CD1c-positive myeloid dendritic cell (primary cell): Measurements from ENCODE around the gene TNFSF9.

Source experiments
- DNase-seq: peaks from one replicate; pipeline ENCODE4 v3.0.0-alpha.2; 2016; ENCODE audit errors: extremely low spot score

The TNFSF9 gene, protein sequence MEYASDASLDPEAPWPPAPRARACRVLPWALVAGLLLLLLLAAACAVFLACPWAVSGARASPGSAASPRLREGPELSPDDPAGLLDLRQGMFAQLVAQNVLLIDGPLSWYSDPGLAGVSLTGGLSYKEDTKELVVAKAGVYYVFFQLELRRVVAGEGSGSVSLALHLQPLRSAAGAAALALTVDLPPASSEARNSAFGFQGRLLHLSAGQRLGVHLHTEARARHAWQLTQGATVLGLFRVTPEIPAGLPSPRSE

DNA sequence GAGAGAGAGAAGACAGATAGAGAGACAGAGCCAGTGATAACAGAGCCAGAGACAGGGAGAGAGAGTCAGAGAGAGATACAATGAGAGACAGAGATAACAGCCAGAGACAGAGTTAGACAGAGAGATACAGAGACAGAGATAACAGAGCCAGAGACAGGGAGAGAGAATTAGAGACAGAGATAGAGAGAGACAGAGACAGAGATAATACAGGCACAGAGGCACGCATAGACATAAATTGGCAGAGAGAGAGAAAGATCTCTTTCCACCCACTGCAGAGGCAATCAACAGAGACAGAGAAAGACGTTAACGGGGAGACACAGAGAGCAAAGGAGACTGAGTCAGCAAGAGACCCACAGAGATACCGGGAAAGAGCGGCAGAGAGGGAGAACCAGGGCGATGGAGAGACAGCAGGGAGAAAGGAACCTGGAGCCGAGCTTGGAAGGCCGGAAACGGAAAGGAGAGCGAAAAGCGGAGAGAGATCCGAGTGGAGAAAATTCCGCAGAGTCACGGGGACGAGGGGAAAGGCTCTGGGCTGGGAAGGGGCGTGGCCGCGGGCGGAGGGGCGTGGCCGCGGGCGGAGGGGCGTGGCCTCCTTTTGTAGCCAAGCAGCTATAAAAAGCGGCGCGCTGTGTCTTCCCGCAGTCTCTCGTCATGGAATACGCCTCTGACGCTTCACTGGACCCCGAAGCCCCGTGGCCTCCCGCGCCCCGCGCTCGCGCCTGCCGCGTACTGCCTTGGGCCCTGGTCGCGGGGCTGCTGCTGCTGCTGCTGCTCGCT is at the start of gene TNFSF9:
TSS of gene TNFSF9 (plus strand) at position 641 of the 777 bp plus-strand sequence. CDS start at position 652, 11 bp downstream.
- peak; percentile 90 for DNase-seq

DNA sequence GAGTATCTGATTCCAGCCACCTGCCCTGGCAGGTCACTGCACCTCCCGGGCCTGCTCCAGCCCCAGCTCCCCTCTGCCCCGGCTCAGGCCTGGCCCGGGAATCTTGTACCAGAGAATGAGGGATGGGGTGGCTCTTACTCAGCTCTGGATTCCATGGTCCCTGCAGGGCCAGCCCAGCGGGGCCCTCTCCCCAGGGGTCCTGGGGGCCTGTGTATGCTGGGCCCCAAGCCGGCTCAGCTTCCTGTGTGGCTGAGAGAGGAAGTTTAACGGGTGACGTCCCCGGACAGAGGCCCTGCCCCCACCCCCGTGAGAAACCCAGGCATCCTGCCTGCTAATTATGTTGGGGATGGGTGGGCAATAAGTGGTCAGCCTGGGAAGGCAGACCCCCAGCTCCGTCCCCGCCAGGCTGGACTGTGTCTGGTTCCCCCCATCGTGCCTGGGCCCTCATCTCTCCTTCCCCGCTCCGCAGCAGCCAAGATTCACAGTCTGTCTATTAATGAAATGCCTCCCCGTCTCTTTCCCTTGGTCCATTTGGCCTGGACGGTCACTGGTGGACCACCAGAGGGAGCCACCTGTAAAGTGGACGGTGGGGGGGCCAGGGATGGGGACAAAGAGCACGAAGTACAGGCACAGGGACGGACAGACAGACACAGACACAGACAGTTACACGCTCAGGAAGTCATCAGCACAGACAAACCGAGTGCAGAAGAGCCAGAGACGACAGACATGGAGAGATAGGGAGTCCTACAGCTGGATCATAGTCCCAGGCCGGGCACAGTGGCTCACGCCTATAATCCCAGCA is 49.1 kb upstream of the TNFSF9 start, which contains the start of gene DENND1C:
TSS of gene DENND1C (minus strand) at position 247 of the 802 bp plus-strand sequence. CDS start at position 155, 92 bp downstream.
- peak; percentile 57 for DNase-seq

DNA sequence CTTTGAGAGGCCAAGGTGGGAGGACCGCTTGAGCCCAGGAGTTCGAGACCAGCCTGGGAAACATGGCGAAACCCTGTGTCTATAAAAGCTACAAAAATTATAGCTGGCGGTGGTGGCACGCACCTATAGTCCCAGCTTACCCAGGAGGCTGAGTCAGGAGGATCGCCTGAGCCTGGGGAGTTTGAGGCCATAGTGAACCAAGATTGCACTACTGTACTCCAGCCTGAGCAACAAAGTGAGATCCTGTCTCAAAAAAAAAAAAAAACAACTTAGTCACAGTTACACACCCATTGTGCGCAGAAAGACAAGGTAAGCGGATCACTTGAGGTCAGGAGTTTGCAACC is 48.5 kb upstream of the TNFSF9 start:
- DNase-seq: no peak

DNA sequence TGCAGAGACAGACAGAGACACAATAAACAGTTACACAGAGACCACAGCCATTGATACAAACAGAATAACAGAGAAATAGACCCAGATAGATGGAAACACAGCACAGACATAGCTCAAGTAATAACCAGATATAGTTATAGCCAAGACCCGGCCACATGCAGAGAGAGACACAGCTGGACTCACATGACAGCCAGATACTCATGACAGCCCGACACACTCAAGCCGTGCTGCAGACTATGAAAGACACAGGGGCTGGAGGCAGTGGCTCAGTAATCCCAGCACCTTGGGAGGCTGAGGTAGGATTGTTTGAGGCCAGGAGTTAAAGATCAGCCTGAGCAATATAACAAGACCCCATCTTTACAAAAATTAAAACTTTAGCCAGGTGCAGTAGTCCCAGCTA is 47.6 kb upstream of the TNFSF9 start:
- no peak for DNase-seq

DNA sequence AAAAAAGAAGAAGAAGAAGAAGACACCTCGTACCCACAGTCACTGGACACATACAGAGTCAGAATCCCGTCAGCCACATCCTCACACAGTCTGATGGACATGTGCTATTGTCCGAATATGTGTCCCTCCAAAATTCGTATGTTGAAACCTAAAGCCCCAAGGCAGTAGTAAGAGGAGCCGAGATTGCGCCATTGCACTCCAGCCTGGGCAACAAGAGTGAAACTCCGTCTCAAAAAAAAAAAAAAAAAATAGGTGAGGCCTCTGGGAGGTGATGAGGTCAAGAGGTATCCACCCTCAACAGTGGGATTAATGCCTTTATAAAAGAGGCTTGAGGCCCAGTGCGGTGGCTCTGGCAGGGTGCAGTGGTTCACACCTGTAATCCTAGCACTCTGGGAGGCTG is 46.6 kb upstream of the TNFSF9 start:
- no peak for DNase-seq

DNA sequence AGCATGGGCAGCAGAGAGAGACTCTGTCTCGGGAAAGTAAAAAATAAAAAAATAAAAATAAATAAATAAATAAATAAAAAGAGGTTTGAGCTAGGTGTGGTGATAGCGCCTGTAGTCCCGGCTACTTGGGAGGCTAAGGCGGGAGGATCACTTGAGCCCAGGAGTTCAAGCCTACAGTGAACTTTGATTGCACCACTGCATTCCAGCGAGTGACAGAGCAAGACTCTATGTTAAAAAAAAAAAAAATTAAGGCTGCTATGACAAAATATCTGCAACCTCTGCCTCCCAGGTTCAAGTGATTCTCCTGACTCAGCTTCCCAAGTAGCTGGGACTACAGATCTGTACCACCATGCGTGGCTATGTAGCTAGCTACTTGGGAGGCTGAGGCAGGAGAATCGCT is 46.0 kb upstream of the TNFSF9 start:
- DNase-seq: no peak

DNA sequence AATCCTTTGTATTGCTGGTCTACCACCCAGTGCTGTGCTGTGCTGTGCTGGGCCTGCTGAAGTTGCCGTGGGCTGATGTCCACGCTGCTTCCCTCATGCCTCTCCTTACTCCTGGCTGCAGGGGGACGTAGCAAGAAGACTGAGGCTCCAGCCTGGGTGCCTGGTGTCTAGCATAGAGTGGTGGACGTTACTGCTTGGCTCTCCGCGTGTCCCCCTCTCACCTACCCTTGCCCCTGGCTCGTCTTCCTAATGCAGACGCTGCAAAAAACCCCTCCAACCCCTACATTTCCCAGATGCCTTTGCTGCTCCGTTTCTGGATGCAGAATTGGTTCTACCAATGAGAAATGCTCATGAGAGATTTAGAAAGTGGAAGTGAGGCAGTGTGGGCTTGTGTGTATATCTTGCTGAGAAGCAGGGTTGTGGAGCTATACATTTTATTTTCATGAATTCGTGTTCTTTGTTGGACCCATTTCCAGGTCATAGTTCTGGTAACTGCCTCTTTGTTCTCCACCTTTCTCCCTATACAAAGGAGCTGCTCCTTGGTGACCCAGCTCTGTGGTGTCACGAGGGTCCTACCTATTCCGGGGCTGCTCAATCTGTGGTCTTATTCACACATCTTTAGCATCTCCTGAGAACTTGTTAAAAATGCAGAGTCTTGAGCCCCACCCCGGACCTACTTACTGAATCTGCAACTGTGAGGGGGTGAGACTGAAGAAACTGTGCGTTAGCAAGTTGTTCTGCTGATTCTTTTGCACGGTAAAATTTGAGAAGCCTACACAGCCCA is 41.4 kb upstream of the TNFSF9 start:
- peak; percentile 43 for DNase-seq

DNA sequence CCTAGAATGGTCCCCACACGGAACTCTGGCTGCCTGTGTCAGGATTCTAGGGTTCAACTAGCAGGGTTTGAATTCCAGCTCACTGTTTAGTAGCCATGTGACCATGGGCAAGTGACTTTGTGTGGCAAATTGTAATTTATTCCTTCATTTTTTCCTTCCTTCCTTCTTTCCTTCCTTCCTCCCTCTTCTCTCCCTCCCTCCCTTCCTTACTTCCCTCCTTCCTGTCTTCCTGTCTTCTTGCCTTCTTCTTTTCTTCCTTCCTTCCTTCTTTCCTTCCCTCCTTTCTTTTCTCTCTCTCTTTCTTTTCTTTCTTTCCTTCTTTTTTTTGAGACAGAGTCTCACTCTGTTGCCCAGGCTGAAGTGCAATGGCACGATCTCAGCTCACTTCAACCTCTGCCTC is 40.7 kb upstream of the TNFSF9 start:
- no peak for DNase-seq

DNA sequence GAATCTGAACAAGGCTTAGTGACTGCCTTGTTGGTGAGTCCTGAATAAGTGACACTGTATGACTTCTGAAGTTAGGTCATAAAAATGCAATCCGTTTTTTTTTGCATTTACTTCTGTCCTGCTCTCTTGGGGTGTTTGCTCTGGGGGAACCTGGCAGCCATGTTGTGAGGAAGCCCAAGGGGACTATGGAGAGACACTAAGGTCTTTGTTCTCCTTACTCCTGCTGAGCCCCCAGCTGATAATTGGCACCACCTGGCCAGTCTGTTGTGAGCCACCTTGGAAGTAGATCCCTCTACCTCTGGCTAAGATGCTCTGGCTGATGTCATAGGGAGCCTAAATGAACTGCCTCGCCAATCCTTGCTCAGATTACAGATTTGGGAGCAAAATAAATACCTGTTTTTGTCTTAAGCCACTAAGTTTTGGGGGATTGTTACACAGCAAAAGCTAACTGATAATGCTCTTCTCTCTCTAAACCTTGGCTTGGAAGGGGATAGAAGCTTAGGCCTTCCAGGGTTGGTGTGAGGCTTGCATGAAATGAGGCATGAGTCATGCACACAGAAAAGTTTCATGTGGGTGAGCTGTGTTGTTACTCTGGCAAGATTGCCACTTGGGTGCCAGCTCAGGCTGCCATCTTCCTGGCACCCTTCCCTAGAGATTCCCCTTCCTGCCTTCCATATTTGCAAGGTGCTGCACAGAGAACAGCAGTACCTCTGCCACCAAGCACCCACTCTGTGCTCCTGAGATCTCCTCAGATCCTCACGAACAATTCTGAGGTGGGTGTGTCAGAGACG is 38.8 kb upstream of the TNFSF9 start:
- DNase-seq: no peak

DNA sequence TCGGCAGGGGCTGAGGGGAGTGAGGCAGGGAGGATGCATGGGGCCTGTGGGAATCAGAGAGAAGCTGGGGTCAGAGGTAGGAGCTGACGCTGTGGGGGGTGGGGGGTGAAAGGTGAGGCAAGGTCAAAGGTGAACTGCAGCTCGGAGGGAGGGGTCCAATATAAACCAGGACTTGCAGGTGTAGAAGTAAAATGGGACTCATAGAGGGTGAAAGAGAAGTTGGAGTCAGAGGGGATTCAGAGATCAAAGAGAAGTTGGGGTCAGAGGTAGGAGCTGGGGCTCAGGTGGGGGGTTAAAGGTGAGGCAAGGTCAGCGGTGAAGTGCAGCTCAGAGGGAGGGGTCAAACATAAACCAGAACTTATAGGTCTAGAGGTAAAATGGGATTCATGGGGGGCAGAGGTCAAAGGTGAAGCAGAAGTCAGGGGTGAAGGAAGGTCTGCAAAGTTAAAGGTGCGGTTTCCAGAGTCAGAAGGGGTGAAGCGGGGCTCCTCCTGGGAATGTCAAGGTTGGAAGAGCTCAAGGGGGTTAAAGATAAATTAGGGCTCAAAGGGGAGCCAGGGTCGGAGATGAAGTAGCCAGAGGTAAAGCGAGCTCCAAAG is 36.3 kb upstream of the TNFSF9 start:
- DNase-seq: no peak

DNA sequence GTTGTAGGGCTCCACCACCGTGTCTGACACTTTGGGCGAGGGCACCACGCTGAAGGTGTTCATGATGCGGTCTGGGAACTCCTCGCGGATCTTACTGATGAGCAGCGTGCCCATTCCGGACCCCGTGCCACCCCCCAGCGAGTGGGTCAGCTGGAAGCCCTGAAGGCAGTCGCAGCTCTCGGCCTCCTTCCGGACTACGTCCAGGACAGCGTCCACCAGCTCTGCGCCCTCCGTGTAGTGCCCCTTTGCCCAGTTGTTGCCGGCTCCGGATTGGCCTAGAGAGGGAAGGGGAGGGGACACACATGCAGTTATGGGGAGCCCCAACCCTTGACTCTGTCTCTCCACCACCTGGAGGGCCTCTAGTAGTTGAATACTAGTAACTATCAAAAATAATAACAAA is 34.9 kb upstream of the TNFSF9 start:
- no peak for DNase-seq

DNA sequence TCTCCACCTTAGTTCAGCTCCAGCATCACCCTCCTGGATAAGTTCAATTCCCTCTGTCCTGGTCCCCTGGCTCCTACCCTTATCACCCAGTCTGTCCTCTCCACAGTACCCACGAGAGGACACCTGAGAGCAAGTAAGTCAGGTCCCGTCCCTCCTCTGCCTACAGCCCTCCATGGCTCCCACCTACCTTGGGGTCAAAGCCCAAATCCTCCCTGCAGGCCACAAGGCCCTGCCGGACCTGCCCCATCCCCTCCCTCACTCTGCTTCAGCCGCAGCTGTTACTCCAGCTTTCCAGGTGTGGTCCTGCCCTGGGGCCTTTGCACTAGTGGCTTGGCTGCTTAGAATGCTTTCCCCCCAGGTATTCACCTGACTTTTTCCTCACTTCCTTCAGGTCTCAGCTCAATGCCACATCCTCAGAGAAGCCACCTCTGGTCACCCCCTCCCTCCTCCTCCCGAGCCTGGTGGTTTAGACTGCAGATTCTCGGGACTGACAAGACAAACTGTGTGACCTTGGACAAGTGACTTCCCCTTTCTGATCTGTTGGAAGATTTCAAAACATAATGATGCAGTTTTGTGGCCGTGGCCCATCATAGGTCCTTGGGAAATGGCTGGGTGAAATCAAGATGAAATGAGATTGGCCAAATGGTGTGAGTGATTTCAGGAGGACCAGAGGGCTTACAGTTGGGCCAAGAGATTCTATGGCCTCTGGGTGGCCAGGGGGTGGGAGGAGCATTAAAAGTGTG is 32.4 kb upstream of the TNFSF9 start:
- peak; percentile 83 for DNase-seq

DNA sequence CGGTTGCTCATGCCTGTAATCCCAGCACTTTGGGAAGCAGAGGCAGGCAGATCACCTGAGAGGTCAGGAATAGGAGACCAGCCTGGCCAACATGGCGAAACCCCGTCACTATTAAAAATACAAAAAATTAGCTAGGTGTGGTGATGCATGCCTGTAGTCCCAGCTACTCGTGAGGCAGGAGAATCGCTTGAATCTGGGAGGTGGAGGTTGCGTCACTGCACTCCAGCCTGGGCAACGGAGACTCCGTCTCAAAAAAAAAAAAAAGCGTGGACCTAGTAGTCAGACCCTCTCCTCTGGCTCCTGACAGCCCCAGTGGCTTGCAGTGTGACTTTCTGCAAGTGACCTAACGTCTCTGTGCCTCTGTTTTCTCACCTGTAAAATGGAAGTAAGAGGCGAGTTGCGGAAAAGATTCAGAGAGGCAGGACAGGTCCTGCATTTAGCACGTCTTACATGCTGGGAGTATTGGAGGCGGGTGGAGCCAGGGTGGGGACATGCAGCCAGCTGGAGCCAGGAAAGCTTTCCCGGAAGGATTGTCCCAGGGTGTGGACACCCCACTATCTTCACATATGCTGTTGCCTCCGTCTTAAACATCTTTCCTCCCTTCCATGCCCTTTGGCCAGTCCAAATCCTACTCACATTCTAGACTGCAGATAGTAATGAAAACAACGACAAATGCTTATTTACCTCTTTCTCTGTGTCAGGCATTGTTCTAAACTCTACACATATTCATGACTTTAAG is 31.6 kb upstream of the TNFSF9 start:
- no peak for DNase-seq

DNA sequence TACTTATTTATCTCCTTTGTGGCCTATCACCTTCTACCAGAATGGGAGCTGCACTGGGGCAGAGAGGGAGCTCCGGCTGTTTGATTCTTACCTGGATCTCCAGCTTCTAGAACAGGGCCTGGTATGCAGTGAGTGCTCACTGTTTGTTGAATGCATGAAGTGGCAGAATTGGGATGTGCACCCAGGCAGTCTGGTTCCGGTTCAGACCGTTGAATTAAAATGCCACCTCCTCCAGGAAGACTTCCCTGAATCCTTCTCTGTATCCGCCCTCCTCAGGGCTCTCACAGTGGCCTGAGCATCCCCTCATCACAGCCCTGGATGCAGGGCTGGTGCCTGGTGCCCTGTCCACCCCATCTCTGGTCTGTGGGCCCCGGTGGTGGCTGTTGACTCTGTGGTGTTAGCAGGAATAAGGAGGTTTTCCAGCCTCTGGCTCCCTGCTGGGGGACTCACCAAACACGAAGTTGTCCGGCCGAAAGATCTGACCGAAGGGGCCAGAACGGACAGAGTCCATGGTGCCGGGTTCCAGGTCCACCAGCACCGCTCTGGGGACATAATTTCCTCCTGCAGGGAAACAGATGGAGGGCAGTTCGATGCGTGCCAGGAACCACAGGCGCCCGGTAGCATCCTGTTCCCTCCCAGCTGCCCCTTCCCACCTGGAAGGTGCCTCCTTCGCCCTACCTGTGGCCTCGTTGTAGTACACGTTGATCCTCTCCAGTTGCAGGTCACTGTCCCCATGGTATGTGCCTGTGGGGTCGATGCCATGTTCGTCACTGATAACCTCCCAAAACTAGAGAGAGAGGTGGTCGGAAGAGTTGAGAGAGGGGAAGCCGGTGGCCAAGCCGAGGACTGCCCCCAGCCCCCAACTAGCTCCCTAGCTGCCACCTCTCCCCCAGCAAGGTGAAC is 29.7 kb upstream of the TNFSF9 start:
- DNase-seq: no peak

DNA sequence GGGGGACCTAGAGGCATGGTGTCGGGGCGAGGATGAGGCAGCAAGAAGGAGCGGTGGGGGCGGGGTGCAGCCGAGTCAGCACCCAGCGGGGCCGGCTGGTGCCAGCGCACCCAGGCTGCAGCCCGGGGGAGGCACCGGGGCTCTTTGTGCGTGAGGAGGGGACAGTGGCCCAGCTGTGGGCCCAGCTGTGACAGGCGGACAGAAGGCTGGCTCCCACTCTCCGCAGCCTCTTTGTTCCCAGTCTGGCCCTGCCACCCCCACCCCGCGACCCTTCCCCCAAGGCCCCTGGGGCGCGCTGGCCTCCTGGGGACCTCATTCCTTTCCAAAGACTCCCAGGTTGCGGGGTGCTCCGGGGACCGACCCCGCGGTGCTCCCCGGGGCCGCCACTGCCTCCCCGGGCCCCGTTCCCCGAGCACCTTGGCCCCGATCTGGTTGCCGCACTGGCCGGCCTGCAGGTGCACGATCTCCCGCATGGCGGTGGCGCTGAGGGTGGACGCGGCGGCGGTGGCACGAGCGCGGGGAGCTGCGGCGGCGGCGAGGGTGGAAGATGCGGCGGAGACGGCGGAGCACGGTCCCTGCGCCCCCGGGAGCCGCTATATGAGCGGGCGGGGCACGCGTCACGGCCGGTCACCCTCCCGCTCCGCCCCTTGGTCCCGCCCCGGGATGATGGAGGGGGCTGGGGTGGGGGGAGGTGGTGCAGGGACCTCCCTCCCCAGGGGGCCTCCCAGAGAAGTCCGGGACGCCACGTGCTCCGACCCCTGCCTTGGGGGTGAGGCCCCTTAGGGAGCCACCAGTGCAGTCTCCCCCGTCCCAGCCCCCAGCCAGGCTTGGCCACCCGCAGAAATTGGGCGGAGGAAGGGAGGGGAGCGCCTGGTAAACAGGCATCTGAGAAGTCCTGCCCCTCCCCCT is 28.8 kb upstream of the TNFSF9 start, which contains the start of gene TUBB4A:
TSS of gene TUBB4A (minus strand) at position 570 of the 909 bp plus-strand sequence. CDS start at position 473, 97 bp downstream.
- DNase-seq: no peak

DNA sequence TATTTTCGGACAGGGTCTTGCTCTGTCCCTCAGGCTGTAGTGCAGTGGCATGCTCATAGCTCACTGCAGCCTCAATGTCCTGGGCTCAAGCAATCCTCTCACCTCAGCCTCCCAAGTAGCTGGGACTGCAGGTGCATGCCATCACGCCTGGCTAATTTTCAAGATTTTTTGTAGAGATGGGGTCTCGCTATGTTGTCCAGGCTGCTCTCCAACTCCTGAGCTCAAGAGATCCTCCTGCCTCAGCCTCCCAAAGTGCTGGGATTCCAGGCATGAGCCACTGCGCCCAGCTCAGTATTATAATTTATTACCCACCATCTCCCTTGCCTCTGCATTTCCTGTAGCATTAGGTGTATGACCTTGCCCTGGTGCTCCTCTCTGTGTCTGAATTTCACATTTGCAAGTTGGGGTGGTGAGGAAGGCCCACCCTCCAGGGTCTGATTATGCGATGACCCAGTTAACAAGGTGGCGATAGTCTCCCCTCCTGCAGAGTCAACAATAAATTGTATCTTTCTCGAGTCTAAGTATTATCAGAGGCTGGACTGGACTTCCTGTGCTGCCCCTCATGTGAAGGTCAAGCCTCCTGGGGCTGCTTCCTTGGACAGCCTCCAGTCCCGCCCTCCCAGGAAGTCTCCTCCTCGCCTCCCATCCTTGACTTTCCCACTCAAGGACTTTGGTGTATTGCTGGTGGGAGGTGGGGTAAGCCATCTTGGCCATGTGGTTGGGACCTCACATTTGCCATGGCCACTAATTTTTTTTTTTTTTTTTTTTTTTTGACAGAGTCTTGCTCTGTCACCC is 27.2 kb upstream of the TNFSF9 start:
- DNase-seq: no peak
